Neural progenitor cell (in vitro differentiated cells): ENCODE data around the gene ETFA. TPM values are rescaled to one million over a fixed set of nuclear protein-coding genes. Genes with fewer than 3 reads are reported as not detected.

Source experiments
- DNase-seq: peaks from one replicate; pipeline ENCODE4 v3.0.0-alpha.2; 2016; ENCODE audit warnings: low spot score
- H2AFZ ChIP-seq: fragments of 200-600 bp; sonication (generic); replicated peaks from 2 replicates; pipeline ENCODE4 v1.6.1; 2016; ENCODE audit warnings: antibody characterized with exemption
- H3F3A ChIP-seq: fragments of 200-600 bp; sonication (generic); 2 replicates; pipeline ENCODE4 v1.6.1; 2016; ENCODE audit warnings: antibody characterized with exemption, low read depth
- H3K27ac ChIP-seq: fragments of 200-600 bp; sonication (generic); 2 replicates; pipeline ENCODE4 v1.5.1; 2016; ENCODE audit warnings: mild to moderate bottlenecking
- H3K27me3 ChIP-seq: fragments of 200-600 bp; sonication (generic); 2 replicates; pipeline ENCODE4 v1.6.1; 2016; ENCODE audit warnings: mild to moderate bottlenecking, moderate library complexity
- H3K36me3 ChIP-seq: fragments of 200-600 bp; sonication (generic); 2 replicates; pipeline ENCODE4 v1.5.1; 2016
- H3K4me1 ChIP-seq: fragments of 200-600 bp; sonication (generic); 2 replicates; pipeline ENCODE4 v1.6.1; 2016; ENCODE audit warnings: mixed run types
- H3K4me2 ChIP-seq: fragments of 200-600 bp; sonication (generic); 2 replicates; pipeline ENCODE4 v1.6.1; 2016
- H3K4me3 ChIP-seq: fragments of 200-600 bp; sonication (generic); 2 replicates; pipeline ENCODE4 v1.5.1; 2016
- H3K79me2 ChIP-seq: fragments of 200-600 bp; sonication (generic); 2 replicates; pipeline ENCODE4 v1.6.1; 2016; ENCODE audit warnings: low read depth
- H3K9ac ChIP-seq: fragments of 200-600 bp; sonication (generic); 2 replicates; pipeline ENCODE4 v1.6.1; 2016
- H3K9me3 ChIP-seq: fragments of 200-600 bp; sonication (generic); 2 replicates; pipeline ENCODE4 v1.5.1; 2016; ENCODE audit warnings: low read depth
- H4K20me1 ChIP-seq: fragments of 200-600 bp; sonication (generic); 2 replicates; pipeline ENCODE4 v1.6.1; 2016; ENCODE audit warnings: low read depth
- H3K27ac Mint-ChIP-seq: 3 replicates; pipeline ENCODE4 v1.8.0; 2021; ENCODE audit warnings: mixed read lengths
- H3K27me3 Mint-ChIP-seq: 2 replicates; pipeline ENCODE4 v1.8.0; 2022; ENCODE audit warnings: low read depth, mild to moderate bottlenecking, inconsistent platforms, moderate library complexity, mixed read lengths; ENCODE audit not compliant: insufficient read depth
- H3K36me3 Mint-ChIP-seq: 3 replicates; pipeline ENCODE4 v1.8.0; 2021; ENCODE audit warnings: mixed read lengths
- H3K4me1 Mint-ChIP-seq: 3 replicates; pipeline ENCODE4 v1.8.0; 2021; ENCODE audit warnings: mixed read lengths
- H3K4me3 Mint-ChIP-seq: 3 replicates; pipeline ENCODE4 v1.8.0; 2021; ENCODE audit warnings: mild to moderate bottlenecking, moderate library complexity, mixed read lengths
- H3K9me3 Mint-ChIP-seq: 3 replicates; pipeline ENCODE4 v1.8.0; 2020; ENCODE audit warnings: mixed read lengths
- CTCF ChIP-seq: fragments of 200-600 bp; sonication (generic); IDR thresholded peaks from 2 replicates; pipeline ENCODE4 v1.5.1; 2017; ENCODE audit warnings: antibody characterized with exemption, mild to moderate bottlenecking
- EZH2 ChIP-seq: fragments of 200-600 bp; sonication (generic); IDR thresholded peaks from 2 replicates; pipeline ENCODE4 v1.6.1; 2017; ENCODE audit warnings: antibody characterized with exemption, mild to moderate bottlenecking, moderate library complexity
- EZH2phosphoT487 ChIP-seq: fragments of 200-600 bp; sonication (generic); IDR thresholded peaks from 2 replicates; pipeline ENCODE4 v1.6.1; 2017; ENCODE audit warnings: antibody characterized with exemption
- total RNA-seq: library from RNA; depleted of rRNA; stranded (reverse); fragments of >200 nt; gene quantifications from 2 replicates; pipeline ENCODE4 v1.2.3, GENCODE V29; 2015; ENCODE audit warnings: low replicate concordance

The ETFA gene
- total RNA-seq, 1 donor from 2014 or later, result 99.3 TPM

- TF ChIP-seq EZH2, result no peak
- no peak for TF ChIP-seq EZH2phosphoT487
- no peak for TF ChIP-seq CTCF
- peaks cover 13% of the 10 kb centered on the region for H3K4me1 Mint-ChIP-seq
- no peak overlapping the region for H3K27ac ChIP-seq
- peaks cover 21% of the 10 kb centered on the region for H3F3A ChIP-seq
- H2AFZ ChIP-seq, result no peak overlapping the region
- no peak overlapping the region for H3K27ac Mint-ChIP-seq
- H3K4me3 Mint-ChIP-seq, result no peak overlapping the region
- H3K9me3 ChIP-seq, result no peaks in the 10 kb centered on the region
- peaks cover 72% of the 10 kb centered on the region for H3K27me3 ChIP-seq
- H3K9me3 Mint-ChIP-seq, result no peaks in the 10 kb centered on the region
- no peaks in the 10 kb centered on the region for H3K36me3 ChIP-seq
- DNase-seq, result no peak
- H3K9ac ChIP-seq, result no peak overlapping the region
- H3K27me3 Mint-ChIP-seq, result peaks cover 35% of the 10 kb centered on the region
- H3K79me2 ChIP-seq, result no peaks in the 10 kb centered on the region
- H3K4me2 ChIP-seq, result no peak overlapping the region
- peaks cover 42% of the 10 kb centered on the region for H4K20me1 ChIP-seq
- no peaks in the 10 kb centered on the region for H3K36me3 Mint-ChIP-seq
- no peak overlapping the region for H3K4me3 ChIP-seq
- H3K4me1 ChIP-seq, result peaks cover 12% of the 10 kb centered on the region
Measured at GRCh38 chr15:76349301-76350070, 38.2 kb upstream of the ETFA start.

- peak; percentile 54 for DNase-seq
- Histone ChIP-seq H4K20me1 (peaks cover 60% of the 10 kb centered on the region), H3K9me3 (no peaks in the 10 kb centered on the region), H3K36me3 (no peaks in the 10 kb centered on the region), H3K9ac (no peak overlapping the region), H3F3A (peaks cover 30% of the 10 kb centered on the region), H3K27ac (no peak overlapping the region), H3K79me2 (no peaks in the 10 kb centered on the region), H3K4me3 (peak overlapping the region; percentile 51), H3K27me3 (peaks cover 91% of the 10 kb centered on the region), H2AFZ (no peak overlapping the region), H3K4me2 (peak overlapping the region; percentile 86), H3K4me1 (peaks cover 12% of the 10 kb centered on the region)
- Mint-ChIP-seq H3K9me3 (no peaks in the 10 kb centered on the region), H3K27me3 (peaks cover 51% of the 10 kb centered on the region), H3K36me3 (no peaks in the 10 kb centered on the region), H3K4me3 (peak overlapping the region; percentile 77), H3K27ac (no peak overlapping the region), H3K4me1 (peaks cover 13% of the 10 kb centered on the region)
- TF ChIP-seq CTCF, result no peak
- TF ChIP-seq EZH2phosphoT487, result peak; percentile 39
- peak; percentile 59 for TF ChIP-seq EZH2
Measured at GRCh38 chr15:76347482-76348055, 36.3 kb upstream of the ETFA start.

GRCh38 chr15:76346669-76347481 is 35.6 kb upstream of the ETFA start:
- H3K4me3 ChIP-seq, result peak overlapping the region; percentile 51
- peak overlapping the region; percentile 37 for H2AFZ ChIP-seq
- H3K27me3 ChIP-seq, result peaks cover 98% of the 10 kb centered on the region
- Mint-ChIP-seq H3K9me3 (no peaks in the 10 kb centered on the region), H3K27me3 (peaks cover 55% of the 10 kb centered on the region), H3K4me3 (peak overlapping the region; percentile 80), H3K36me3 (no peaks in the 10 kb centered on the region), H3K27ac (no peak overlapping the region), H3K4me1 (peaks cover 17% of the 10 kb centered on the region)
- no peaks in the 10 kb centered on the region for H3K36me3 ChIP-seq
- peaks cover 12% of the 10 kb centered on the region for H3K4me1 ChIP-seq
- no peaks in the 10 kb centered on the region for H3K9me3 ChIP-seq
- peak; percentile 77 for DNase-seq
- H3K27ac ChIP-seq, result no peak overlapping the region
- H3K4me2 ChIP-seq, result peak overlapping the region; percentile 86
- TF ChIP-seq CTCF (no peak), EZH2phosphoT487 (peak; percentile 68), EZH2 (peak; percentile 85)
- H3K79me2 ChIP-seq, result no peaks in the 10 kb centered on the region
- peaks cover 36% of the 10 kb centered on the region for H3F3A ChIP-seq
- H4K20me1 ChIP-seq, result peaks cover 65% of the 10 kb centered on the region
- no peak overlapping the region for H3K9ac ChIP-seq
